DMS53 treated with DMSO at 0.1 percent for 48 hours (cell line): ENCODE measurements around the gene LAMA3.

ENCODE experiments used
- DNase-seq: peaks from one replicate; lab custom pipeline; 2025; ENCODE audit not compliant: unreplicated experiment; lab: John Stamatoyannopoulos, UW

The LAMA3 gene

DNA sequence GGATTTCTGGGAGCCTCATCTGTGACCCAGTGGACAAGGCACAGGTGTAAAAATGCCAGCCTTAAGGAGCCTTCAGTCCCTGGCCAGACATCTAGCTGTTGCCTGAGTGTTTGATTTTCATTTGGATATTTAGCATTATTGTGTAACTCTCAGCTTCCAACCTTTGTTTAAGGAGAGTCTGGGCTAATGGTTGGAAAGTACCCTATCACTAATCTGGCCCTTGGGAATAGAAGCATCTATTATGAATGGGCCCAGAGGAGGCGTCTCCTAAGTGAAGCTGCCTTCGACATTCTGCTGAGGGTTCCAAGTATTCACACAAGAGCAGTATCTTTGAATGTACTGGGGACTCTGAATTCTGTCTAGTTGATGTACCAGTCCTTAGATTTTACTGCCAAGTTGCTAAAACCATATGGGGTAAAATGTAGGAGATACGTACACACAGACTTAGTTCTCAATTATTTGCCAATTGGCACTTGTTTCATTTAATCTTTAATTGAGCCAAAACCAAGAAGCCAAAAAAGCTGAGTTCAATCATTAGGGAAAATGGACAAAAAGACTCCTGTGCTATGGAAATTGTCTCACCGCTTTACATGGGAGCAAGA, 19.3 kb upstream of the LAMA3 start:
- no peak for DNase-seq

GRCh38 chr18:23671564-23671963, 17.7 kb upstream of the LAMA3 start:
- no peak for DNase-seq

DNA sequence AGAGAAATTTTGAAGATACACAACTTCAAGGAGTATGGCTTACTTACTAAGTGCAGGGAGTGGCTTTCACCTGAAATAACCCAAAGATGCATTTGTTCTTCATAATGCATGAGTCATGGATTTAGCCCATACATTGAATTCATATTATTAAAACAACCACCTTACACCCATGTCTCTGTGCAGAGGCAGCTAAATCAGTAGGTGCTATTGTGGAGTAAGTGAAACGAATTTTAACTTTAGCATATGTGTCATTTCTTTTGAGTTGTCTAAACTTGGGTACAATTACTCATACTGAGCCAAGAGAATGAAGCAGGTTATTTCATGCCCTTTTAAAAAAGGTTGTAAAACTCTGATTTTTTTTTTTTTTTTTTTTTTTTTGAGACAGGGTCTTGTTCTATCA, 15.5 kb upstream of the LAMA3 start:
- no peak for DNase-seq

DNA sequence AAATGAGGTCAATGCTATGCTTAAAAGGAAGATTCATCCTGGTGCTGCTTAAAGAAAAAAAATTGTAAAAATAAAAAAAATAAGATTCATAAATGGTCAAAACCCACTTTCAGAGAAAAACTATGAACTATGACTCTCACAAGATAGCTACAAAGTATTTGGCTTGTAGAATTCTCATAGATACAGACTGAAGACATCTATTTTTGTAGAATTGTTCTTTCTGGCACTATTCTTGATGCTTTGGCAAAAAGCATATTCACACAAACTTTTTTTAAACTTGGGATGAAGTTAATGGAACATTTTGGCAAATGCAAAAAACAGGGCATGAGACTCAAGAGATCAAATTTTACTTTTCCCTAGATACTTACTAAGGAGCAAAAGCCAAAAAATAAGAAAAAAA, 14.0 kb upstream of the LAMA3 start:
- no peak for DNase-seq

- DNase-seq: no peak
Observed at GRCh38 chr18:23675896-23676295, 13.4 kb upstream of the LAMA3 start.

DNA sequence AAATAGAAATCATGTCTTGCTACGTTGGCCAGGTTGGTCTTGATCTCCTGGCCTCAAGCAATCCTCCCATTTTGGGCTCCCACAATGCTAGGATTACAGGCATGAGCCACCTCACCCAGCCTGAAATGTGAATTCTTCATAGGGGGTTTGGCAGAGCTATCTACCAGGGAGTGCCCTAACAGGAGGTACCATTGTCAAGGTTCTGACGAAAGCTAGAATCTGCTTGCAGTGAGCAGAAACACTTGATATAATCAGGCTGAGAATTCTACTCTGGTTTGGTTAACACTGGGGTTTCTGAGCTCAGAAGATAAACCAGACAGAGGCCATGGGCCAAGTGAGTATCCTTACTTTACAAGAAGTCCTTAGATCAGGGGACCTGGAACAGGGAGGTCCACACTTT, 7.2 kb upstream of the LAMA3 start:
- no peak for DNase-seq

GRCh38 chr18:23682472-23682871, 6.8 kb upstream of the LAMA3 start:
- no peak for DNase-seq

DNA sequence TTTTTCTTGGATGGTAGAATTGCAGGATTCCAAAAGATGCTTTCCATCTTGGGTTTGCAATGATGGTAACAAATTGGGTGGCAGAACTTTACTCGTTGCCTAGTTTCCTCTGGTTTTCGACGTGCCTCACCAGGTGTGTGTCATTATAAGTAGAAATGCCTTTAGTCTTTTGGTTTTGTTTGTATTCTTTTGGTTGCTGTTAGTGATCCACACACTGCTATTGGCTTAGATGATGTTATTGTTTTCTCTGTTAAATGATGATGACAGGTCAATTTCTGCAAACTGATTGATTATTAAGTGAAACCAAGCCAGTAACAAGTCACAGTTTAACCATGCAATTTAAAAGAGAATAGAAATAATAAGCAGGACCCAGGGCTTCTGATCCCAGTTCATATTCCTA, 6.1 kb upstream of the LAMA3 start:
- DNase-seq: no peak

DNA sequence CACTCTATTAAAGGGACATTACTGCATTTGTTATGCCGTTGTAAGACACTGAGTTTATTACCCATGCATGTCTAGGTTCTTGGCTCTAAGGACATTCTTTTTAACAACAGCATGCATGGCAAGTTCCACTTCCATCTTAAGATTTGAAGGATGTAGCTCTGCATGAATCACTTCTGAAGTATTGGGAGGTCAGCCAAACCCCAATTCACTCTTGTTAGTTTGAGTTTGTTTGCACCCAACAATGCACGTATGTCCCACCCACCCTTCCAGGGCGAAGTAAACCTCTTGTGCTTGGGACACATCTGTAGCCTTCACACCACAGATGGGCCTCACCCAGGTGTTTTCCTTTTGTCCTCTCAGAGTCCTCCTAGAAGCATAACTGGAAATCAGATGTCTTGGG, 5.6 kb upstream of the LAMA3 start:
- DNase-seq: no peak

GRCh38 chr18:23684515-23685197, 4.6 kb upstream of the LAMA3 start:
- peak; percentile 25 for DNase-seq

GRCh38 chr18:23688528-23688927, 725 bp upstream of the LAMA3 start:
- DNase-seq: no peak

DNA sequence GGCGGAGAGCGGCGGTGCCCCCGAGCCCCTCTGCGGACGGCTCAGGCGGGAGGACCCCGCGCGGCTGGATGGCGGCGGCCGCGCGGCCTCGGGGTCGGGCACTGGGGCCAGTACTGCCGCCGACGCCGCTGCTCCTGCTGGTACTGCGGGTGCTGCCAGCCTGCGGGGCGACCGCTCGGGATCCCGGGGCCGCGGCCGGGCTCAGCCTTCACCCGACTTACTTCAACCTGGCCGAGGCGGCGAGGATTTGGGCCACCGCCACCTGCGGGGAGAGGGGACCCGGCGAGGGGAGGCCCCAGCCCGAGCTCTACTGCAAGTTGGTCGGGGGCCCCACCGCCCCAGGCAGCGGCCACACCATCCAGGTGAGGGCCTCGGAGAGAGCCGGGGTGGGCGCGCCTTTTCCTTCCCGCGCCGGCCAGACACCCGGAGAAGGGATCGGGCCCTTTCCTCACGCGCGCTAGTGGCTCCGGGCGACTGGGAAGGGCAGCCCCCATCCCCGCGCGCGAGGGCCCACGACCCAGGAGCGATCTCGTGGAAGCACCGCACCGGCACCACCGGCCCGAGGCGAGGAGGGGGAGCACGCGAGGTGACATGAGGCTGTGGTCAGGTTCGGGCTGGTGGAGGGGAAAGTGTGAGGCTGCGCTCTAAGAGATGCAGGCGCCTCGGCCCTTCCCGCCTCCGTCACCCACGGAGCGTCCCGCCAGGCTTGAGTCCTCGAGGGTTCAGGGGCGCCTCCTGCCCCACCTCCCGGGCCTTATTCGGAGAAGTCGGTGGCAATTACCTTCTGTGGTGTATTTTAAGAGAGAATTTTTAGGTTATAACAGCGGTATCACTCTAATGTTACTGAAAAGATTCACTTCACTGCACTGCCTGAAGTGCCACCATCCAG, 607 bp downstream of the LAMA3 start:
- DNase-seq: no peak

GRCh38 chr18:23690505-23691068, 1.3 kb downstream of the LAMA3 start:
- DNase-seq: no peak

DNA sequence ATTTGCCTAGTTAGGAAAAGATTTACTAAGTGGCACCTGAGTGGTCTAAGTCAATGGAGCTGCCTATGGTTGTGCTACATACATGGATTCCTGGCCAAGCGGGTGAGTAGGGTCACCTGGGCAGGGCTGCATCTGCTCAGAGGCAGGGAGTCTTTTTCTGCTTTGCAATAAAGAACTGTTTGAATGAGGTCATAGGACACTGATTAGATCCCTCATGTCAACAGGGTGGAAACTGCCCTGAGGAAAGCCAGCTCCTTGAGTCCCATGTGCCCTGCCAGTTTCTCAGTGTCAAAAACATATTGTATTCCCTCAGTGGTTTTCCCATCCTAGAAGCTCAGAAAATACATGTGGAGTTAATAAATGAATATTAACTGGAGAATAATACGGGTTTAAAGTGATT, 4.6 kb downstream of the LAMA3 start:
- no peak for DNase-seq

DNA sequence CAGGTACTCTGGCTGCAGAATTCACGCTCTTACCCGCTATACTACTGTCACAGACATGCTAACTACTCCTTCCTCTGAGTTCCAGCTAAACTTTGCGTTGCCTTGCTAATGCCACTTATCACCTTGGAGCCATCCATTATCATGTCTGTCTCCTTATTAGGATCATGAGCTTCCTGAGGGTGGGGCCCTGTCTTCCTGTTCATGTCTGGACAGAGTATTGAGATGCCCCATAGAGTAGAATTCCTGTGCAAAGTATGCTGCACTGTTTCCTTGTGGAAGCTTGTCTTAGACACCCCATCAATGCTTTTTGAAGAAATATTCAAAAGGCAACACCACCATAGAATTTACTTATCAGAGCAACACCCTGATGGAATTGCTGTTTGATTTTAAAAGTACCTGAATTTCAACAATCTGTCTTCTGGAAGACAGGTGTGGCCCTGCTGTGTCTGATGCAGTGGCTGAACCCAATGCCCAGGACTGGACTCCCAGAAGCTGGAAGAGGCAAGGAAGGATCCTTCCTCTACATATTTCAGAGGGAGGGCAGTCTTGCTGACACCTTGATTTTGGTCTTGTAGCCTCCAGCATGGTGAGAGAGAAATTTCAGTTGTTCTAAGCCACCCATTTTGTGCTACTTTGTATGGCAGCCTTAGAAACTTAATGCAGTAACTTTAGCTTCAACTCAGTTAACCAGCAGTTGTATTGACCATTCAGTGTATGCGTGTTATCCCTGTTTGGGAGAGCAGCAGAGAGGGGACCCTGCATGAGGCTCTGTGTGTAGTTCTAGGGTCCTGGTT, 5.6 kb downstream of the LAMA3 start:
- peak; percentile 40 for DNase-seq

DNA sequence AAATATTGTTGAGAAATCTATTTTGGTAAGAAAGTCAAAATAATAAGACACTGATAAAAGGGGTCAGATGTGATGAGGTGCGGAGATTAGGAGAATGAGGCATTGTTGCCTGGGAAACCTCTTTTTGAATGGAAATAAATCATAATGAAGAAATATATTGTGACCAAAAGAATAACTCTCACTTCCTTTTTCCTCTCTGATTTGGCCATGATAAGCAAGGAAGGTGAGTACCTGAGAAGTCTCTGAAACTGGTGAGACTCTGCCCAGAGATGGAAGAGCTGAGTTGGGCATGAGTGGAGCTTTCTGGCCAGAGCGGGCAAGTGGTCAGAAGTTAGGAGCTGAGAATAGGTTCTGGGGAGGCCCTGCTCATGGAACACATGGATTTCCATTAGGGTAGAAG, 11.8 kb downstream of the LAMA3 start:
- no peak for DNase-seq

DNA sequence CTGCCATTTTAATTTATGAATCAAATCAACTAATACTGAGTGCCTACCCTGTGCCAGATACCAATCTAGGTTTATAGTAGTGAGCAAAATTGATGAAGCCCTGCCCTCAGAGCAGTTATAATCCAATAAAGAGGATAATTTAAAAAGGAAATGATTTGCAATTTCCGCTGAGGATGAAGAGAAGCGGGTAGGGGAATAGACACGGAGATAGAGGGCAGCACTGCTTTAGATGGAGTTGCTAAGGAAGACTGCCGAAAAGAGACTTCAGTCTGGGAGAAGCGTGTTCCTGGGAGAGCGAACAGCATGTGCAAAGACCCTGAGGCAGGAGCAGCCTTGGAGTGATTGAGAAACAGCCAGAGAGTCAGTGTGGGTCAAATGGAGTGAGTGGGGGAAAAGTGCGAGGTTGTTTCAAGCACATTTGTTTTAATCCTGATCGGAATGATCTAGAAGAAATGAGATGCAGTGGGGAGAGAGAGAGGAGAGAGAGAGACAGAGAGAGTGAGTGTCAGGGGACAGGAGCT, 12.4 kb downstream of the LAMA3 start:
- no peak for DNase-seq

DNA sequence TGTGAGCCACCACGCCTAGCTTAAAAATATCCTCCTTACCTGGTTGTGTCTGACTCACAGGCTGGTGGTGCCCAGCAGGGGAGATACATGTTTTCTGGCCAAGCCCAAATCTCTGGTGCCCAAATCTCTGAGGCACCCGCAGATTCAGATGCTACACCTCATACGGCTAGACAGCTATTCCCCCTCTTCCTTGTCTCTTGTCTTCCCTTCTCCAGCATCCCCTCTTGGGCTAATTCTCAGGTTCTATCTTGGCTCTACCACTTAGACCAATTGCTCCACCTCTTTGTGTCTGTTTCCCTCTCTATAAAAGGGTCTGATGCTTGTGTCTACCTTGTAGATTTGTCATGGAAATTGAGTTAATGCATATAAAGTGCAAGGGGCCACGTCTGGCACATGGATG, 13.4 kb downstream of the LAMA3 start:
- DNase-seq: no peak

DNA sequence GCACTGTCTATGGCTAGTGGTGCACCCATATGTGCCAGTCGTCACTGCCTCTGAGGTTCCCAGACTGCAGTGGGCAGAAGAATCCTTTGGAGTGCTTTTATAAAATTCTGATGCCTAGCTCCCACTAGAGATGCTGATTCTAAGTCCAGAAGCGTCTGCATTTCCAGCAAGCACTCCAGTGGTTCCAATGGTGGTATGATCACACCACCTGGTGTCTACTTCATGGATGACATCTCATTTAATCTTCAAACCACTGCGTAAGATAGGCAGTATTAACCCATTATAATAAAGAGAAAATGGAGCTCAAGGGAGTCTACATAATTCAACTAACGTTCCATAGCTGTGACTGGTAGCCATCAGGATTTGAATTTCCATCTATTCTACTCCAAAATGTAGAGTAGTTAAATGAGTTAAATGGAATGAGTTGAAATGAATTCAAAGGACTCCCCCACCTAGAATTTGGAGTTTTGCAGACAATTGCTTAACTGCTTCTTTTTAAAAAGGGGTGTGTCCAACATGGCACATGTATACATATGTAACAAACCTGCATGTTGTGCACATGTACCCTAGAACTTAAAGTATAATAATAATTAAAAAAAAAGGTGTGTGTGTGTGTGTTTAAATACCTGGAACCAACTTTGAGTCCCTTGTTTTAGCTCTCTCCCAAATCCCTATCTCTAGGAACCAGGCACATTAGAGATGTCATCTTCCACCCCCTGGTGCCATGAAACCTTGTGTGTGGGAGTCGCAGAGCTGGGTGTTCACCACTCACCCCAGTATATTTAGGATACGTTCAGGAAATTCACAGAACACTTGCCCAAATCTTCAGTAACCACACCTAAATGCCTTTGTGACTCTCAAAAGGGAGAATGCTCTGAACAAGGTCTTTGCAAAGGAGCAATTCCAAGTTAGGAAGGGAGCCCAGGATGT, 14.1 kb downstream of the LAMA3 start:
- peak; percentile 64 for DNase-seq

- DNase-seq: no peak
Observed at GRCh38 chr18:23703987-23704384, 14.7 kb downstream of the LAMA3 start.
